Esophagus muscularis mucosa (tissue), 4 donors: Measurements from ENCODE around the gene CYP1B1. TPM values are rescaled to one million over a fixed set of nuclear protein-coding genes. Genes with fewer than 3 reads are reported as not detected.

ENCODE experiments used
- DNase-seq: peaks from one replicate; pipeline ENCODE4 v3.0.0-alpha.2; 2017; ENCODE audit errors: extremely low spot score
- H3K27ac ChIP-seq, 4 donors: fragments of 200-600 bp; sonication (generic); replicated peaks in 1 of 4; 1 replicate in 3 of 4; 2 replicates in 1 of 4; pipeline ENCODE4 v1.5.1; 2016 to 2019; ENCODE audit warnings: mild to moderate bottlenecking in 1 of 4
- H3K27me3 ChIP-seq, 4 donors: fragments of 200-600 bp; sonication (generic); one replicate each; pipeline versions ENCODE4 v1.5.1 to v1.6.0; 2016 to 2019
- H3K36me3 ChIP-seq, 4 donors: fragments of 200-600 bp; sonication (generic); one replicate each; pipeline ENCODE4 v1.5.1; 2016 to 2019
- H3K4me1 ChIP-seq, 4 donors: fragments of 200-600 bp; sonication (generic); one replicate each; pipeline ENCODE4 v1.5.1; 2016 to 2019
- H3K4me3 ChIP-seq, 4 donors: fragments of 200-600 bp; sonication (generic); 1 replicate in 2 of 4; 2 replicates in 2 of 4; pipeline ENCODE4 v1.5.1; 2016 to 2019; ENCODE audit warnings: mild to moderate bottlenecking in 4 of 4, moderate library complexity in 1 of 4
- H3K9me3 ChIP-seq, 4 donors: fragments of 200-600 bp; sonication (generic); 1 replicate in 3 of 4; 2 replicates in 1 of 4; pipeline ENCODE4 v1.5.1; 2016 to 2019
- POLR2A ChIP-seq: fragments of 450-650 bp; IDR thresholded peaks from one replicate; pipeline ENCODE4 v1.6.1; 2017; ENCODE audit warnings: antibody characterized with exemption, moderate library complexity, mild to moderate bottlenecking, low read depth
- POLR2AphosphoS5 ChIP-seq, 2 donors: sonication (generic); formaldehyde crosslinking; IDR thresholded peaks; one replicate each; pipeline ENCODE4 v1.6.1; 2017; ENCODE audit warnings: antibody characterized with exemption in 2 of 2
- WGBS: methylation state at CpG from one replicate; pipeline ENCODE4 v1.1.5; 2018; 5-methylcytosine and 5-hydroxymethylcytosine counted together
- intact Hi-C: fragments of 100-400 bp; cut with DNase I; formaldehyde crosslinking; loops from one replicate; pipeline ENCODE4 v1.15.1; 2023
- total RNA-seq, 4 donors: library from RNA; depleted of rRNA; stranded (reverse); fragments of >200 nt; gene quantifications; one replicate each; pipeline versions ENCODE4 v1.1.0 to v1.2.1, GENCODE V29; 2016

CYP1B1 gene
- total RNA-seq, 4 donors from 2014 or later, result 20.8 to 60.3 (median 37.6) TPM

- no peak for DNase-seq
- H3K4me1 ChIP-seq, result no peaks in the 10 kb centered on the region
- H3K9me3 ChIP-seq, result no peaks in the 10 kb centered on the region
- no peak overlapping the region for H3K4me3 ChIP-seq
- no peak overlapping the region for H3K27ac ChIP-seq
- H3K27me3 ChIP-seq, result no peaks in the 10 kb centered on the region
- WGBS, result 89% methylated on average over 7 of the region's 7 CpGs
- intact Hi-C loops, result no loop called here
- no peaks in the 10 kb centered on the region for H3K36me3 ChIP-seq
- no peak for TF ChIP-seq POLR2A
- no peak for TF ChIP-seq POLR2AphosphoS5 (IDR thresholded peaks at IDR 0.05)
Measured at GRCh38 chr2:38017836-38018235, 58.1 kb downstream of the CYP1B1 start.

Other genes with a start within 250 kb of the CYP1B1 start
- 10 to 100 TPM; 11.0 to 22.8 (median 13.2) TPM for gene RMDN2, start 150.9 kb downstream of the CYP1B1 start, total RNA-seq